Glutamatergic neuron (in vitro differentiated cells): Measurements from ENCODE around the gene SHANK3. TPM values are rescaled to one million over a fixed set of nuclear protein-coding genes. Genes with fewer than 3 reads are reported as not detected.

Source experiments
- DNase-seq: peaks from one replicate; pipeline ENCODE4 v3.0.0; 2022
- H3K27ac Mint-ChIP-seq: one replicate; pipeline ENCODE4 v1.8.0; 2020; ENCODE audit warnings: mild to moderate bottlenecking, mixed read lengths, inconsistent platforms; ENCODE audit not compliant: unreplicated experiment
- H3K27me3 Mint-ChIP-seq: one replicate; pipeline ENCODE4 v1.8.0; 2020; ENCODE audit warnings: mild to moderate bottlenecking, moderate library complexity, mixed read lengths, inconsistent platforms; ENCODE audit not compliant: unreplicated experiment
- H3K36me3 Mint-ChIP-seq: one replicate; pipeline ENCODE4 v1.8.0; 2020; ENCODE audit warnings: mild to moderate bottlenecking, mixed read lengths, inconsistent platforms; ENCODE audit not compliant: unreplicated experiment
- H3K4me1 Mint-ChIP-seq: one replicate; pipeline ENCODE4 v1.8.0; 2020; ENCODE audit warnings: mild to moderate bottlenecking, low read depth, mixed read lengths, inconsistent platforms; ENCODE audit not compliant: unreplicated experiment
- H3K4me3 Mint-ChIP-seq: one replicate; pipeline ENCODE4 v1.8.0; 2020; ENCODE audit warnings: mild to moderate bottlenecking, mixed read lengths, inconsistent platforms; ENCODE audit not compliant: unreplicated experiment
- H3K9me3 Mint-ChIP-seq: one replicate; pipeline ENCODE4 v1.8.0; 2020; ENCODE audit warnings: mild to moderate bottlenecking, moderate library complexity, mixed read lengths, inconsistent platforms; ENCODE audit not compliant: unreplicated experiment
- total RNA-seq: library from RNA; stranded (reverse); fragmentation: NEBNext Ultra II Directional; extraction: Animal tissue kit (Norgen Biotek cat#: 25700); gene quantifications from one replicate; pipeline ENCODE4 v1.2.1, GENCODE V29; 2021; ENCODE audit not compliant: unreplicated experiment
- TF ChIP-seq, protein P1 (sequence below): fragments of 200-600 bp; sonication (generic); IDR thresholded peaks from one replicate; pipeline ENCODE4 v1.5.0; 2021; ENCODE audit not compliant: partially characterized antibody, unreplicated experiment

SHANK3 gene
- total RNA-seq, 1 donor from 2014 or later: 20.4 TPM

GRCh38 chr22:50699756-50700386 is 27.2 kb downstream of the SHANK3 start:
- TF ChIP-seq, protein P1, sequence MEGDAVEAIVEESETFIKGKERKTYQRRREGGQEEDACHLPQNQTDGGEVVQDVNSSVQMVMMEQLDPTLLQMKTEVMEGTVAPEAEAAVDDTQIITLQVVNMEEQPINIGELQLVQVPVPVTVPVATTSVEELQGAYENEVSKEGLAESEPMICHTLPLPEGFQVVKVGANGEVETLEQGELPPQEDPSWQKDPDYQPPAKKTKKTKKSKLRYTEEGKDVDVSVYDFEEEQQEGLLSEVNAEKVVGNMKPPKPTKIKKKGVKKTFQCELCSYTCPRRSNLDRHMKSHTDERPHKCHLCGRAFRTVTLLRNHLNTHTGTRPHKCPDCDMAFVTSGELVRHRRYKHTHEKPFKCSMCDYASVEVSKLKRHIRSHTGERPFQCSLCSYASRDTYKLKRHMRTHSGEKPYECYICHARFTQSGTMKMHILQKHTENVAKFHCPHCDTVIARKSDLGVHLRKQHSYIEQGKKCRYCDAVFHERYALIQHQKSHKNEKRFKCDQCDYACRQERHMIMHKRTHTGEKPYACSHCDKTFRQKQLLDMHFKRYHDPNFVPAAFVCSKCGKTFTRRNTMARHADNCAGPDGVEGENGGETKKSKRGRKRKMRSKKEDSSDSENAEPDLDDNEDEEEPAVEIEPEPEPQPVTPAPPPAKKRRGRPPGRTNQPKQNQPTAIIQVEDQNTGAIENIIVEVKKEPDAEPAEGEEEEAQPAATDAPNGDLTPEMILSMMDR: no peak
- Mint-ChIP-seq H3K9me3 (peaks cover 18% of the 10 kb centered on the region), H3K4me1 (peaks cover 21% of the 10 kb centered on the region), H3K4me3 (peak overlapping the region; percentile 67), H3K27ac (no peak overlapping the region), H3K27me3 (peaks cover 8% of the 10 kb centered on the region), H3K36me3 (no peaks in the 10 kb centered on the region)
- peak; percentile 26 for DNase-seq

DNA sequence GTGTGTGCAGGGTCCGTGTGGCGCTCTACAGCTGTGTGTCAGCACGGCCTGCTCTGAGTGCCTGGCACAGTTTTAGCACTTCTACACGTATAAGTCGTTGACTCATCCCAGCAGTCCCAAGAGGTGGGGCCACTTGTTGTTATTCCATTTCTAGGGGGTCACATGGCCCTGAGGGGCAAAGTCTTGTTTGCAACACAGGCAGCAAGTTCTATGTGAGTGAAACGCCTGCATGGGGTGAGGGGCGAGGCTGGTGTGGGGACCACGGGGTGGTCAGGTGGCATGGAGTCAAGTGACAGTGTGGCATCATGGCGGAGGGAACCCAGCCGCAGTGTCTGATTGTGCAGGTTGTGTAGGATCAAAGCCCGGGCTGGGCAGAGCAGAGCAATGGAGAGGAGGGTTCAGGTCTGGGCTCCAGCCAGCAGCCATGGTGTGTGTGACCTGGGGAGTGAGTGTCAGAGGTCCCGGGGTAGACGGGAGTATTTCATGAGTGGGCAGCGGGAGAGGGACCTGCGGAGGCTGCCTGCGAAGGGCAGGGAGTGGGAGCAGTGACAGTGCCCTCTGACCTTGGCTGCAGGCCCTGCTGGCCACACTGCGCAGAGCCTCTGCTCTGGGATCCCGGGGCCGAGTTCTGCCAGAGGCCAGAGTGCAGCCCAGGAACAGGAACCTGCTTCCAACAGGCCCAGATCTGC is 27.9 kb downstream of the SHANK3 start:
- TF ChIP-seq, protein P1: no peak
- peaks cover 21% of the 10 kb centered on the region for H3K4me1 Mint-ChIP-seq
- no peak overlapping the region for H3K4me3 Mint-ChIP-seq
- H3K36me3 Mint-ChIP-seq: no peaks in the 10 kb centered on the region
- peak; percentile 16 for DNase-seq
- H3K9me3 Mint-ChIP-seq: peaks cover 18% of the 10 kb centered on the region
- no peak overlapping the region for H3K27ac Mint-ChIP-seq
- H3K27me3 Mint-ChIP-seq: peaks cover 8% of the 10 kb centered on the region

DNA sequence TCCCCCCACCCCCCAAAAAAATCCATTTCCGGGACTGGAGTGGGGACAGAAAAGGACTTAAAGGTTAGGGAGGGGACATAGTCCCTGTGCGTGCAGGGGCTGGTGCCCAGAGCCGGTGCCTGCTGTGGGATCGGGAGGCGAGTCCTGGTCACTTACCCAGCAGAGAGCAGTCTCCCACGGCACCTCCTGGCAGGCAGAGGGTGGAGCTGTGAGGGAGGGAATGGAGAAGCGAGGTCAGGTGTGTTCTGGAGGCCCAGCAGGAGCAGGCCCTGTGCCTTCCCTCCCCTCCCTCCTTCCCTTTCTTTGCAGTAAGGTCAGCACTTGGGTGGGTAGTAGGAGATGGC is 28.4 kb downstream of the SHANK3 start:
- no peak overlapping the region for H3K27ac Mint-ChIP-seq
- no peak overlapping the region for H3K4me3 Mint-ChIP-seq
- peaks cover 15% of the 10 kb centered on the region for H3K9me3 Mint-ChIP-seq
- peaks cover 21% of the 10 kb centered on the region for H3K4me1 Mint-ChIP-seq
- DNase-seq: no peak
- H3K36me3 Mint-ChIP-seq: no peaks in the 10 kb centered on the region
- H3K27me3 Mint-ChIP-seq: peaks cover 8% of the 10 kb centered on the region
- TF ChIP-seq, protein P1: no peak

GRCh38 chr22:50701428-50702154 is 29.0 kb downstream of the SHANK3 start:
- no peaks in the 10 kb centered on the region for H3K36me3 Mint-ChIP-seq
- TF ChIP-seq, protein P1: no peak
- H3K4me3 Mint-ChIP-seq: peak overlapping the region; percentile 5
- H3K27ac Mint-ChIP-seq: no peak overlapping the region
- DNase-seq: peak; percentile 2
- peaks cover 14% of the 10 kb centered on the region for H3K9me3 Mint-ChIP-seq
- H3K27me3 Mint-ChIP-seq: peaks cover 10% of the 10 kb centered on the region
- H3K4me1 Mint-ChIP-seq: peaks cover 21% of the 10 kb centered on the region
